ENCODE results near the gene GARNL3.

The GARNL3 gene

DNA sequence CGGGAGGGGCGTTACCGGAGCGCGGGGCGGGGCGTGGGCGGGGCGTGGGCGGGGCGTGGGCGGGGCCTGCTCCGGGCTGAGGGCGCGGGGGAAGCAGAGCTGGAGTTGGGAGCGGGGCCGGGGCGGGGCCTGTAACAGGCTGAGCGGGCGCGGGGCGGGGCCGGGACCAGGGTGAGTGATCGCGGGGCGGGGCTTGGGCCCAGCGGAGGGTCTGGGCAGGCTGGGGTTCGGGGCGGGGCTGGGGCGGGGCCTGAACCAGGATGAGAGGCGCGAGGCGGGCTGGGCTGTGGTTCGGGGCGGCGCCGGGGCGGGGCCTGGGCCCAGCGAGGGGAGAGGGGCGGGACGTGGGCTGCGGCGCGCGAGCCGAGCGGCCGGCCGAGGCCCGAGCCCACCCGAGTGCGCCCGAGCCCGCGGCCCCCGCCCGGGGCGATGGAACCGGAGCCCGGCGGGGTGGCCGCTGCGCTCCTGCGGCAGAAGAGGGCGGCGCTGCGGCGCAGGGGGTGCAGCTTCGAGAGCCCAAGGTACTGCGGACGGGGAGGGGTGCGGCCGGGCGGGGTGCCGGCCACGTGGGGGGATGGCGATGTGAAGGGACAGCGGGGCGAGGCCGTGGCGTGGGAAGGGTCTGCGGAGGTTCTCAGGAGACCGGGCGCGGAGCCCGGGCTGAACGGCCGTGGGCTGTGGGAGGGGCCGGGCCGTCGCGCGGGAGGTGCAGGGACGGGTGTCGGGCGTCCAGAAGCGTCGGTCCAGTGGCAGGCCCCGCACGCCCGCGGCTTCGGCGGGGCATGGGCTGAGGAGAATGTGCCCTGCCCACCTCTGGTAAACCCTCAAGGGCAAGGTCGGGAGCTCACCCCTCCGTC, 39.5 kb upstream of the GARNL3 start:
- TF ChIP-seq, protein P1, sequence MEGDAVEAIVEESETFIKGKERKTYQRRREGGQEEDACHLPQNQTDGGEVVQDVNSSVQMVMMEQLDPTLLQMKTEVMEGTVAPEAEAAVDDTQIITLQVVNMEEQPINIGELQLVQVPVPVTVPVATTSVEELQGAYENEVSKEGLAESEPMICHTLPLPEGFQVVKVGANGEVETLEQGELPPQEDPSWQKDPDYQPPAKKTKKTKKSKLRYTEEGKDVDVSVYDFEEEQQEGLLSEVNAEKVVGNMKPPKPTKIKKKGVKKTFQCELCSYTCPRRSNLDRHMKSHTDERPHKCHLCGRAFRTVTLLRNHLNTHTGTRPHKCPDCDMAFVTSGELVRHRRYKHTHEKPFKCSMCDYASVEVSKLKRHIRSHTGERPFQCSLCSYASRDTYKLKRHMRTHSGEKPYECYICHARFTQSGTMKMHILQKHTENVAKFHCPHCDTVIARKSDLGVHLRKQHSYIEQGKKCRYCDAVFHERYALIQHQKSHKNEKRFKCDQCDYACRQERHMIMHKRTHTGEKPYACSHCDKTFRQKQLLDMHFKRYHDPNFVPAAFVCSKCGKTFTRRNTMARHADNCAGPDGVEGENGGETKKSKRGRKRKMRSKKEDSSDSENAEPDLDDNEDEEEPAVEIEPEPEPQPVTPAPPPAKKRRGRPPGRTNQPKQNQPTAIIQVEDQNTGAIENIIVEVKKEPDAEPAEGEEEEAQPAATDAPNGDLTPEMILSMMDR (IDR thresholded peaks at IDR 0.05; ENCODE audit: low read depth, low read length): no peak
- Histone ChIP-seq H3K9me3 (no peaks in the 10 kb centered on the region), H3K36me3 (no peaks in the 10 kb centered on the region; the same call in 1 of the 2 replicates), H3K27me3 (no peaks in the 10 kb centered on the region), H3K4me1 (peaks cover 8% of the 10 kb centered on the region), H3K4me3 (ENCODE audit: low read depth, low read length) (peak overlapping the region; percentile 71)
- peak; percentile 99 for DNase-seq

DNA sequence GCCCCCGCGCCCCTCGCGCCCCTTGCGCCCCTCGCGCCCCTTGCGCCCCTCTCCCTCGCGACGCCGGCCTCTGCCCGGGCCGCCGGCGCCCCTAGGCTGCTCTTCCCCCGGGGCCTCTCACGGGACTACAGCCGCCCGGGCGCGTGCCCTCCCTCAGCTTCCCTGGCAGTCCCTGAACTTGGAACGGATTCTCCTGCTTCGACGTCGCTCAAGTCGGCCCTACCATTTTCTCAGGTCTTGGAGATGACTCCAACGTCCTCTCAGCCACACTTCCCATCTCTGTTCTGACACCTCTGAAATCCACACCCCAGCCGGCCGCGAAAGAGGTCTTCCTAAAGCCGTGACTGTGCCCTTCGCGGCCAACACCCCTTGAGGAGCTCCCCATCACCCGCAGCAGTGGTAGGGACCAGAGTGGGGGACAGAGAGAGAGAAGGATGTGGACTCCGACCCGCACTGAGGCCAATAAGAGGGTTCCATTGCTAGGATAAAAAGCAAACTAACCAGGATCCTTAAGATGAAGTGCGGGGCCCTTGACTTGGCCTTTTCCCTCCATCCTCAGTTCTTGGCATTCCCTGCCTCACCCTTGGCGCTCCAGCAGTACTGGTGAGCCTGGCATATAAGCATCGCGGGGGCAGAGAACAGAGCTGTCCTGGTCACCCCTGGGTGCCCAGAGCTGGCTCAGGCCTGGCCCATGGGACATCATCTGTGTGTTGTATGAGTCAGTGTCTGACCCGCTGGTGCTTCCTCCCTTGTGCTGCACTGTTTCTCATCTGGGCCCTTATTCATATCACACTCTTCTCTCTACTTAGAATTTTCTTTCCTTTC, 38.6 kb upstream of the GARNL3 start:
- Histone ChIP-seq H3K9me3 (no peaks in the 10 kb centered on the region), H3K27me3 (no peaks in the 10 kb centered on the region), H3K4me3 (ENCODE audit: low read depth, low read length) (peak overlapping the region; percentile 71), H3K36me3 (no peaks in the 10 kb centered on the region; the same call in 1 of the 2 replicates), H3K4me1 (peaks cover 9% of the 10 kb centered on the region)
- no peak for DNase-seq
- TF ChIP-seq, protein P1 (IDR thresholded peaks at IDR 0.05; ENCODE audit: low read depth, low read length): no peak

DNA sequence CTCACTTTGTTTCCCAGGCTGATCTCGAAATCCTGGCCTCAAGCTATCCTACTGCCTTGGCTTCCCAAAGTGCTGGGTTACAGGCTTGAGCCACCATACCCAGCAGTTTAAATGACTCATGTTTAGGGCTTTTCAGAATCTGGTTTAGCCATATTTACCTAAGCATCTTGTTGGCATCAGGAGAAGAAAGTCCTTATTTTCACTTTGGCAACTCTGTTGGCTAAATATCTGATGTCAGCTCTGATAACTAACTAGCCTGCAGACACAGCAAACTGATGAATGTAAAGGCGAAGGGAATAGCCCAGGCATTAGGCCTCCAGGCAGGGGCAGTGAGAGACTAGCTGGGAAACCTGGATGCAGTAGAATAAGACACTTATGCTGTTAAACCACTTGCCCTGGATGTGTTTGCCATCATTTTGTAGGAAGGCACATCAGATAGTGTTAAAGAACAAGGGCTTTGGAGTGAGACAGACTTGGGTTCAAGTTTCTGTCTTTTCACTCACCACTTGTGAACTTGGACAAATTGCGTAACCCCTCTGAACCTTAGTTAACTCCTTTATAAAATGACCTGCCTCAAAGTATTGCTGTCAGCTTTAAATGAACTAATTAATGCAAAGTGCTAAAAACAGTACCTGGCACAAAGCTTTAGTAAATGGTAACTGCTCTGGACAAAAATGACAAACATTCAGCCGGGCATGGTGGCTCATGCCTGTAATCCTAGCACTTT, 34.7 kb upstream of the GARNL3 start:
- no peak overlapping the region for H3K4me3 ChIP-seq (ENCODE audit: low read depth, low read length)
- peaks cover 23% of the 10 kb centered on the region for H3K4me1 ChIP-seq
- H3K9me3 ChIP-seq: no peaks in the 10 kb centered on the region
- no peak for DNase-seq
- TF ChIP-seq, protein P1 (IDR thresholded peaks at IDR 0.05; ENCODE audit: low read depth, low read length): 0 out of 2 replicates have a peak, but pooled peaks have one; percentile 1
- no peaks in the 10 kb centered on the region; the same call in 1 of the 2 replicates for H3K36me3 ChIP-seq
- no peaks in the 10 kb centered on the region for H3K27me3 ChIP-seq

DNA sequence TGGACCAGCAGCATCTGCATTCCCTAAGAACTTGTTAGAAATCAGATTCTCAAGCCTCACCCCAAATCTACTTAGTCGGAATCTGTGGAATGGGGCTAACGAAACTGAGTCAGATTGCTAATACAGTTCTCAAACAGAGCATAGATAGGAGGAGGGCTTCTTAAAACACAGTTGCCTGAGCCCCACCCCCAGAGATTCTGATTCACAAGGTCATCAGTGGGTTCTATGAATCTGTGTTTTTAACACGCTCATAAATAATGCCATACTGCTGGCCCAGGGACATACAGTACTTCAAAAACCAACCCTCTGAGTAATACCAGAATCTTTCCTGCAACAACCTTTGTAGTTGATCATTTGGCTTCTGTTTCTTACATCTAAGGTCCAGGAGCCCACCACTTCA, 32.9 kb upstream of the GARNL3 start:
- TF ChIP-seq, protein P1 (IDR thresholded peaks at IDR 0.05; ENCODE audit: low read depth, low read length): no peak
- Histone ChIP-seq H3K4me1 (peaks cover 26% of the 10 kb centered on the region), H3K36me3 (no peaks in the 10 kb centered on the region; the same call in none of the 2 replicates), H3K27me3 (no peaks in the 10 kb centered on the region), H3K9me3 (no peaks in the 10 kb centered on the region), H3K4me3 (ENCODE audit: low read depth, low read length) (no peak overlapping the region)
- no peak for DNase-seq

DNA sequence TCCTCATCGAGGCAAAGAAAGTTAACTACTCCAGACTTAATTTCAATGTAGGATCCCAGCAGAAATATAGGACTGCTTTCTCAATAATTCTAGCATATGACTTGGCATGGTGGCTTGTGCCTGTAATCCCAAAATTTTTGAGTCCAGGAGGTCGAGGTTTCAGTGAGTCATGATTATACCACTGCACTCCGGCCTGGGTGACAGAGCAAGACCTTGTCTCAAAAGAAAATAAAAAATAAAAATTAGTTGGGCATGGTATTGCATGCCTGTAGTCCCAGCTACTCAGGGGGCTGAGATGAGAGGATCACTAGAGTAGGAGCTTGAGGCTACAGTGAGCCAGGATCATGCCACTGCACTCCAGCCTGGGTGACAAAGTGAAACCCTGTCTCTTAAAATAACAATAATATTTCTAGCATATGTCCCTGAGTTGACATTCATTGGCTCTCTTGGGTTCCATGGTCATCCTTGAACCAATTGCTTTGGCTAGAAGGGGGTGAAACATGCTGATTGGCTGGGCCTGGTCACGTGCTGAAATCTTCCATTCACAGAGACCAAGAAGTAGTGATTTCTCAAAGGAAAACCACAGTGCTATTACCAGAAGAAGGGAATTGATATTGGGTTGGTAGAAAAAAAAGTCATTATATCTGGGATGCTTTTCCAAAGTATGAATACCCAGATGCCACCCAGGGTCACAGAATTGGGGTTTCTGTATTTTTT, 31.6 kb upstream of the GARNL3 start:
- no peaks in the 10 kb centered on the region for H3K27me3 ChIP-seq
- DNase-seq: no peak
- TF ChIP-seq, protein P1 (IDR thresholded peaks at IDR 0.05; ENCODE audit: low read depth, low read length): no peak
- H3K4me1 ChIP-seq: peaks cover 26% of the 10 kb centered on the region
- H3K9me3 ChIP-seq: no peaks in the 10 kb centered on the region
- peaks cover 8% of the 10 kb centered on the region for H3K36me3 ChIP-seq
- no peak overlapping the region for H3K4me3 ChIP-seq (ENCODE audit: low read depth, low read length)

Data from BE2C (cell line).